Cardiac fibroblast (primary cell): ENCODE data around the gene LAMB4.

Experiments
- DNase-seq, 2 donors: peaks; one replicate each; pipeline versions ENCODE4 v3.0.0 to v3.0.0-alpha.2; 2010; ENCODE audit warnings: low read depth in 2 of 2
- H3K4me3 ChIP-seq, 2 donors: replicated peaks in 1 of 2; 1 replicate in 1 of 2; 2 replicates in 1 of 2; pipeline ENCODE4 v1.5.1; 2011; ENCODE audit warnings: low read depth in 2 of 2, low read length in 2 of 2, mild to moderate bottlenecking in 2 of 2, moderate library complexity in 1 of 2
- CTCF ChIP-seq: IDR thresholded peaks from one replicate; pipeline ENCODE4 v1.5.1; 2011; ENCODE audit warnings: low read depth, mild to moderate bottlenecking, low read length, inconsistent platforms

The LAMB4 gene

GRCh38 chr7:108073305-108074070, 56.7 kb downstream of the LAMB4 start:
- no peak for DNase-seq
- TF ChIP-seq CTCF, result no peak
- H3K4me3 ChIP-seq, result no peak overlapping the region

- no peak for DNase-seq
- TF ChIP-seq CTCF, result no peak
- H3K4me3 ChIP-seq, result no peak overlapping the region
Observed at GRCh38 chr7:108072739-108073138, 57.4 kb downstream of the LAMB4 start.

GRCh38 chr7:108072116-108072515, 58.0 kb downstream of the LAMB4 start:
- DNase-seq, result no peak
- no peak for TF ChIP-seq CTCF
- no peak overlapping the region for H3K4me3 ChIP-seq

DNA sequence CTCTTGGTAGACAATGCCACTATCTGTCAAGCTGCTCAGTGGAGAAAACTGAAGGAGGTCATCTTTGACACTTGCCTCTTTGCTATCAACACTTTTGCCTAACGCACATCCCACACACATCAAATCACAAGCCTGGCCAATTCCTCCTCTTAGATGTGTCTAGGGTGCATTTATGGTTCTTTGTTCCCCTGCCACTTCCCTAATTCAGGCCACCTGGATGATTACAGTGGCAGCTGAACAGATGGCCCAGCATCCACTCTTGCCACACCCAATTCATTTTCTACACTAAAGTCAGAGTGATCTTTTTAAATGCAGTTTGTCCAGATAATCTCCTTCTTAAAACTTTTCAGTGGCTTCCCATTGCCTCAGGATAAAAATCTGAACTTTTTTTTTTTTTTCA, 58.6 kb downstream of the LAMB4 start:
- TF ChIP-seq CTCF, result no peak
- no peak for DNase-seq

DNA sequence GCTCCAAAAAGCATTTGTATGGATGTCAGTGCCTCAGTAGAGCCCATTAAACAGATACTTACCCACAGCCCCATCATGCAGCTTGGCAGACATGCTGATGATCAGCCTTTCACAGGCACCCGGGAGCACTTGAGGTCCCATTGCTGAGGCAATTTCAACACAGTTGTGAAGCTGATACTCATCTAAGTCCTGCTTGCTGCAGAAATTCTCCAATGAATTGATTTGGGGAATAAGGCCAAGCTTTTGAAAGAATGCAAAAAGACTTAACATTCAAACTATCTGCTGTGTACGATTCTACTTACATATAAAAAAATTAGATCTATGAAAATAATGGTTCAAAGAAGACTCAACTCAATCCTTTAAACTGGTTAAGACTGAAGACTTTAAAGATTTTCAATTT, 60.5 kb downstream of the LAMB4 start:
- no peak for TF ChIP-seq CTCF
- no peak for DNase-seq

More for the DNA sequence above, 58.6 kb downstream of the LAMB4 start:
- H3K4me3 ChIP-seq, result no peak overlapping the region

GRCh38 chr7:108067844-108068243, 62.3 kb downstream of the LAMB4 start:
- DNase-seq, result no peak
- H3K4me3 ChIP-seq, result no peak overlapping the region
- no peak for TF ChIP-seq CTCF

More for the DNA sequence above, 60.5 kb downstream of the LAMB4 start:
- H3K4me3 ChIP-seq, result no peak overlapping the region

- no peak for TF ChIP-seq CTCF
- no peak overlapping the region for H3K4me3 ChIP-seq
- DNase-seq, result peak in 1 of 2 donors; percentile 29
Observed at GRCh38 chr7:108066486-108066885, 63.7 kb downstream of the LAMB4 start.
